GM12878 (cell line): ENCODE measurements around the gene GLG1.
"Not testable (repeated sequence)": the region's sequence is repeated elsewhere in the genome, so short reads cannot be mapped to it uniquely, and the experiment has no call there.

Source experiments
- EP300 ChIP-seq, 2 experiments: fragments of 150-350 bp in 1 of 2; IDR thresholded peaks; 2 replicates each; pipeline ENCODE4 v1.6.1; 2011 to 2012; ENCODE audit warnings: low read depth in 2 of 2, low read length in 2 of 2, borderline replicate concordance in 1 of 2, improper control_type of control experiment in 1 of 2, inconsistent platforms in 1 of 2; ENCODE audit not compliant: control insufficient read depth in 1 of 2
- MXI1 ChIP-seq: fragments of 150-350 bp; IDR thresholded peaks from 2 replicates; pipeline ENCODE4 v1.6.1; 2011; ENCODE audit warnings: low read depth, mild to moderate bottlenecking, inconsistent platforms, low read length, improper control_type of control experiment
- NBN ChIP-seq: fragments of 450-650 bp; IDR thresholded peaks from 2 replicates; pipeline ENCODE4 v1.6.1; 2016
- POLR2A ChIP-seq: IDR thresholded peaks from 2 replicates; pipeline ENCODE4 v1.6.1; 2011; ENCODE audit warnings: low read depth, mild to moderate bottlenecking, low read length
- SPI1 ChIP-seq: IDR thresholded peaks from 2 replicates; pipeline ENCODE4 v1.6.1; 2011; ENCODE audit warnings: low read depth, mild to moderate bottlenecking, low read length, moderate library complexity, borderline replicate concordance; ENCODE audit not compliant: insufficient read depth
- TF ChIP-seq, protein P1 (sequence below): fragments of 150-350 bp; IDR thresholded peaks from 2 replicates; pipeline ENCODE4 v1.6.1; 2014; ENCODE audit warnings: mild to moderate bottlenecking, low read depth, low read length
- TF ChIP-seq, protein P2 (sequence below): IDR thresholded peaks from 2 replicates; pipeline ENCODE4 v1.6.1; 2012; ENCODE audit warnings: mild to moderate bottlenecking, low read depth, low read length
- TF ChIP-seq, protein P3 (sequence below): IDR thresholded peaks from 2 replicates; pipeline ENCODE4 v1.6.1; 2012; ENCODE audit warnings: low read depth, low read length, improper control_type of control experiment
- TF ChIP-seq, protein P4 (sequence below), 3 experiments: IDR thresholded peaks in 2 of 3; conservative IDR thresholded peaks in 1 of 3; 2 replicates each; pipeline ENCODE4 v1.5.1; 2011; ENCODE audit warnings: low read depth in 3 of 3, low read length in 3 of 3, mild to moderate bottlenecking in 3 of 3, control low read depth in 2 of 3, moderate library complexity in 2 of 3, inconsistent platforms in 1 of 3, mixed read lengths in 1 of 3; ENCODE audit not compliant: control insufficient read depth in 2 of 3, insufficient read depth in 1 of 3; ENCODE audit errors: extremely low read depth in 1 of 3

DNA sequence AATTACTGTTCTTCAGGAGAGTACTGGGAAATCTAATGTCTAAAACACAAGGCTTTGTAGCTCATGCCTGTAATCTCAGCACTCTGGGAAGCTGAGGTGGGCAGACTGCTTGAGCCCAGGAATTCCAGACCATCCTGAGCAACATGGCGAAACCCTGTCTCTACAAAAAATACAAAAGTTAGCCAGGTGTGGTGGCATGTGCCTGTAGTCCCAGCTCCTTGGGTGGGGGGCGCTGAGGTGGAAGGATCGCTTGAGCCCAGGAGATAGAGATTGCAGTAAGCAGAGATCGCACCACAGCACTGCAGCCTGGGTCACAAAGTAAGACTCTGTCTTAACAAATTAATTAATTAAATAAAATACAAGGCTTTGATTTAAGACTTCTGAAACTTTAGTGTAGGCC is 60.8 kb downstream of the GLG1 start:
- not testable (repeated sequence) for TF ChIP-seq SPI1; MXI1; POLR2A; NBN; EP300 (IDR thresholded peaks at IDR 0.05; ENCODE audit: borderline replicate concordance in 1 of 2, control insufficient read depth in 1 of 2, low read depth in 2 of 2, low read length in 2 of 2)
- TF ChIP-seq, protein P1, sequence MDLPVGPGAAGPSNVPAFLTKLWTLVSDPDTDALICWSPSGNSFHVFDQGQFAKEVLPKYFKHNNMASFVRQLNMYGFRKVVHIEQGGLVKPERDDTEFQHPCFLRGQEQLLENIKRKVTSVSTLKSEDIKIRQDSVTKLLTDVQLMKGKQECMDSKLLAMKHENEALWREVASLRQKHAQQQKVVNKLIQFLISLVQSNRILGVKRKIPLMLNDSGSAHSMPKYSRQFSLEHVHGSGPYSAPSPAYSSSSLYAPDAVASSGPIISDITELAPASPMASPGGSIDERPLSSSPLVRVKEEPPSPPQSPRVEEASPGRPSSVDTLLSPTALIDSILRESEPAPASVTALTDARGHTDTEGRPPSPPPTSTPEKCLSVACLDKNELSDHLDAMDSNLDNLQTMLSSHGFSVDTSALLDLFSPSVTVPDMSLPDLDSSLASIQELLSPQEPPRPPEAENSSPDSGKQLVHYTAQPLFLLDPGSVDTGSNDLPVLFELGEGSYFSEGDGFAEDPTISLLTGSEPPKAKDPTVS: not testable (repeated sequence)
- TF ChIP-seq, protein P2, sequence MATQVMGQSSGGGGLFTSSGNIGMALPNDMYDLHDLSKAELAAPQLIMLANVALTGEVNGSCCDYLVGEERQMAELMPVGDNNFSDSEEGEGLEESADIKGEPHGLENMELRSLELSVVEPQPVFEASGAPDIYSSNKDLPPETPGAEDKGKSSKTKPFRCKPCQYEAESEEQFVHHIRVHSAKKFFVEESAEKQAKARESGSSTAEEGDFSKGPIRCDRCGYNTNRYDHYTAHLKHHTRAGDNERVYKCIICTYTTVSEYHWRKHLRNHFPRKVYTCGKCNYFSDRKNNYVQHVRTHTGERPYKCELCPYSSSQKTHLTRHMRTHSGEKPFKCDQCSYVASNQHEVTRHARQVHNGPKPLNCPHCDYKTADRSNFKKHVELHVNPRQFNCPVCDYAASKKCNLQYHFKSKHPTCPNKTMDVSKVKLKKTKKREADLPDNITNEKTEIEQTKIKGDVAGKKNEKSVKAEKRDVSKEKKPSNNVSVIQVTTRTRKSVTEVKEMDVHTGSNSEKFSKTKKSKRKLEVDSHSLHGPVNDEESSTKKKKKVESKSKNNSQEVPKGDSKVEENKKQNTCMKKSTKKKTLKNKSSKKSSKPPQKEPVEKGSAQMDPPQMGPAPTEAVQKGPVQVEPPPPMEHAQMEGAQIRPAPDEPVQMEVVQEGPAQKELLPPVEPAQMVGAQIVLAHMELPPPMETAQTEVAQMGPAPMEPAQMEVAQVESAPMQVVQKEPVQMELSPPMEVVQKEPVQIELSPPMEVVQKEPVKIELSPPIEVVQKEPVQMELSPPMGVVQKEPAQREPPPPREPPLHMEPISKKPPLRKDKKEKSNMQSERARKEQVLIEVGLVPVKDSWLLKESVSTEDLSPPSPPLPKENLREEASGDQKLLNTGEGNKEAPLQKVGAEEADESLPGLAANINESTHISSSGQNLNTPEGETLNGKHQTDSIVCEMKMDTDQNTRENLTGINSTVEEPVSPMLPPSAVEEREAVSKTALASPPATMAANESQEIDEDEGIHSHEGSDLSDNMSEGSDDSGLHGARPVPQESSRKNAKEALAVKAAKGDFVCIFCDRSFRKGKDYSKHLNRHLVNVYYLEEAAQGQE: not testable (repeated sequence)
- TF ChIP-seq, protein P3, sequence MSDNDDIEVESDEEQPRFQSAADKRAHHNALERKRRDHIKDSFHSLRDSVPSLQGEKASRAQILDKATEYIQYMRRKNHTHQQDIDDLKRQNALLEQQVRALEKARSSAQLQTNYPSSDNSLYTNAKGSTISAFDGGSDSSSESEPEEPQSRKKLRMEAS: not testable (repeated sequence)
- TF ChIP-seq, protein P4, sequence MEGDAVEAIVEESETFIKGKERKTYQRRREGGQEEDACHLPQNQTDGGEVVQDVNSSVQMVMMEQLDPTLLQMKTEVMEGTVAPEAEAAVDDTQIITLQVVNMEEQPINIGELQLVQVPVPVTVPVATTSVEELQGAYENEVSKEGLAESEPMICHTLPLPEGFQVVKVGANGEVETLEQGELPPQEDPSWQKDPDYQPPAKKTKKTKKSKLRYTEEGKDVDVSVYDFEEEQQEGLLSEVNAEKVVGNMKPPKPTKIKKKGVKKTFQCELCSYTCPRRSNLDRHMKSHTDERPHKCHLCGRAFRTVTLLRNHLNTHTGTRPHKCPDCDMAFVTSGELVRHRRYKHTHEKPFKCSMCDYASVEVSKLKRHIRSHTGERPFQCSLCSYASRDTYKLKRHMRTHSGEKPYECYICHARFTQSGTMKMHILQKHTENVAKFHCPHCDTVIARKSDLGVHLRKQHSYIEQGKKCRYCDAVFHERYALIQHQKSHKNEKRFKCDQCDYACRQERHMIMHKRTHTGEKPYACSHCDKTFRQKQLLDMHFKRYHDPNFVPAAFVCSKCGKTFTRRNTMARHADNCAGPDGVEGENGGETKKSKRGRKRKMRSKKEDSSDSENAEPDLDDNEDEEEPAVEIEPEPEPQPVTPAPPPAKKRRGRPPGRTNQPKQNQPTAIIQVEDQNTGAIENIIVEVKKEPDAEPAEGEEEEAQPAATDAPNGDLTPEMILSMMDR (IDR thresholded peaks at IDR 0.05 in 2 of 3, conservative IDR thresholded peaks at IDR 0.05 in 1 of 3; ENCODE audit: control insufficient read depth in 2 of 3, extremely low read depth in 1 of 3, insufficient read depth in 1 of 3, low read depth in 3 of 3, low read length in 3 of 3): not testable (repeated sequence)
